Chondrocyte (in vitro differentiated cells): ENCODE data around the gene PTPN7. TPM values are rescaled to one million over a fixed set of nuclear protein-coding genes. Genes with fewer than 3 reads are reported as not detected.

Source experiments
- DNase-seq: peaks from one replicate; pipeline ENCODE4 v3.0.0; 2021; ENCODE audit warnings: mixed read lengths, low spot score
- H3K27ac Mint-ChIP-seq: one replicate; pipeline ENCODE4 v1.8.0; 2021; ENCODE audit warnings: mild to moderate bottlenecking, moderate library complexity, mixed read lengths; ENCODE audit not compliant: unreplicated experiment
- H3K27me3 Mint-ChIP-seq: 2 replicates; pipeline ENCODE4 v1.8.0; 2021; ENCODE audit warnings: low read depth, mixed read lengths
- H3K36me3 Mint-ChIP-seq: 2 replicates; pipeline ENCODE4 v1.8.0; 2021; ENCODE audit warnings: low read depth, mixed read lengths
- H3K4me1 Mint-ChIP-seq: 2 replicates; pipeline ENCODE4 v1.8.0; 2021; ENCODE audit warnings: low read depth, mild to moderate bottlenecking, mixed read lengths
- H3K4me3 Mint-ChIP-seq: one replicate; pipeline ENCODE4 v1.8.0; 2021; ENCODE audit warnings: mild to moderate bottlenecking, moderate library complexity, mixed read lengths; ENCODE audit not compliant: unreplicated experiment
- H3K9me3 Mint-ChIP-seq: 2 replicates; pipeline ENCODE4 v1.8.0; 2021; ENCODE audit warnings: low read depth, mixed read lengths
- total RNA-seq: library from RNA; stranded (reverse); gene quantifications from 3 replicates; pipeline ENCODE4 v1.2.1, GENCODE V29; 2021
- TF ChIP-seq, protein P1 (sequence below): fragments of 200-600 bp; sonication (generic); IDR thresholded peaks from 2 replicates; pipeline ENCODE4 v1.5.0; 2021; ENCODE audit warnings: antibody characterized with exemption, mild to moderate bottlenecking, moderate library complexity

PTPN7 gene
- total RNA-seq, 1 donor from 2014 or later: not detected

DNA sequence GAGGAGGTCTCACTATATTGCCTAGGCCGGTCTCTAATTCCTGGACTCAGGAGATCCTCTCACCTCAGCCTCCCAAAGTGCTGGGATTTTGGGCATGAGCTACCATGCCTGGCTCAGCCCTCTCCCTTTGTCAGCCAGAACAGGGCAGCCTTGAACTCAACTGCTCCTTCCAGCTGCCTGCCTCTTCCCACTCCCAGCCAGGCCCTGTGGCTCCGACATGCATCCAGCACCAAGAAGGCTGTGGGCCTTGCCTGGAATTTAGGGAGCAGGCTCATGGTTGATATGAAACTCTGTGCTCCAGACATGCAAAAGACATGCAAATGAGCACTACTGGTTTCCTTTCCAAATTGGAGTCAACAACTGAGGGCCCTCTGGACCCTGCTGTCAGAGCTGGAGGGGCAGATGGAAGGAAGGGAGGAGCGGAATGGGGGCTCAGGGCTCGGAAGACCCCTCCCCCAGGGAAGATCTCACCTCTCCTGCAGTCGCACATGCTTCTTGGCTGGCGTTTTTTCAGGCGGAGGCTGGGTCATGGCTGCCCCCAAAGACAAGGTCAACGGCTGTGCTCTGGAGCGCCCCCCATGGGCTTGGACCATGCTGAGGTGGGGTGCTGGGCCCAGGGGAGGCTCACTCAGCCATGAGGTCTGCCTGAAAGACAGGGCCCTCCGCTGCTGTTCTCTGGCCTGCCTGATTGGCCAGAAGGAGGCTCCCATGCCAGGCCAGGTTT, 1.4 kb downstream of the PTPN7 start:
- no peaks in the 10 kb centered on the region for H3K36me3 Mint-ChIP-seq
- H3K27me3 Mint-ChIP-seq: peaks cover 4% of the 10 kb centered on the region
- TF ChIP-seq, protein P1, sequence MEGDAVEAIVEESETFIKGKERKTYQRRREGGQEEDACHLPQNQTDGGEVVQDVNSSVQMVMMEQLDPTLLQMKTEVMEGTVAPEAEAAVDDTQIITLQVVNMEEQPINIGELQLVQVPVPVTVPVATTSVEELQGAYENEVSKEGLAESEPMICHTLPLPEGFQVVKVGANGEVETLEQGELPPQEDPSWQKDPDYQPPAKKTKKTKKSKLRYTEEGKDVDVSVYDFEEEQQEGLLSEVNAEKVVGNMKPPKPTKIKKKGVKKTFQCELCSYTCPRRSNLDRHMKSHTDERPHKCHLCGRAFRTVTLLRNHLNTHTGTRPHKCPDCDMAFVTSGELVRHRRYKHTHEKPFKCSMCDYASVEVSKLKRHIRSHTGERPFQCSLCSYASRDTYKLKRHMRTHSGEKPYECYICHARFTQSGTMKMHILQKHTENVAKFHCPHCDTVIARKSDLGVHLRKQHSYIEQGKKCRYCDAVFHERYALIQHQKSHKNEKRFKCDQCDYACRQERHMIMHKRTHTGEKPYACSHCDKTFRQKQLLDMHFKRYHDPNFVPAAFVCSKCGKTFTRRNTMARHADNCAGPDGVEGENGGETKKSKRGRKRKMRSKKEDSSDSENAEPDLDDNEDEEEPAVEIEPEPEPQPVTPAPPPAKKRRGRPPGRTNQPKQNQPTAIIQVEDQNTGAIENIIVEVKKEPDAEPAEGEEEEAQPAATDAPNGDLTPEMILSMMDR: peak; percentile 9
- peaks cover 16% of the 10 kb centered on the region for H3K4me1 Mint-ChIP-seq
- no peaks in the 10 kb centered on the region for H3K9me3 Mint-ChIP-seq
- no peak overlapping the region for H3K27ac Mint-ChIP-seq
- no peak for DNase-seq
- H3K4me3 Mint-ChIP-seq: no peak overlapping the region

DNA sequence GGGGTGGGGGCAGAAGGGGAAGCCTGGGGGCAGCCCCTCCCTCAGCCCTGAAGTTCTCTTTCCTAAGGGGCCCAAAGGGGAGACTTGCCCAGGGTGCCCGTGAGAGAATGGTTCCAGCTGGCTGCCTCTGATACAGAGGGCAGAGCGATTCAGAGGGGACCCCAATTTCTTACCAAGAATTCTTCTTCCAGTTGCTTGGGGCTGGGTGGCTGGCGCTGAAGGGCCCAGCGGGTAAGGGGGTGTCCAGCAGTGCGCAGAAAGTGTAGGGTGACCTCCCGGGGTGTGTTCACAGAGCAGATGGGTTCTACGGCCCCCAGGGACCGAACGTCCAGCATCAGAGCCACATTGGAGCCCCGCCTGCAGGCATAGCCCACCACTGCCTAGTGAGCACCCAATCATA, 2.5 kb downstream of the PTPN7 start:
- DNase-seq: no peak
- H3K4me3 Mint-ChIP-seq: no peak overlapping the region
- TF ChIP-seq, protein P1: no peak
- H3K27ac Mint-ChIP-seq: no peak overlapping the region
- H3K36me3 Mint-ChIP-seq: no peaks in the 10 kb centered on the region
- H3K9me3 Mint-ChIP-seq: no peaks in the 10 kb centered on the region
- peaks cover 16% of the 10 kb centered on the region for H3K4me1 Mint-ChIP-seq
- H3K27me3 Mint-ChIP-seq: peaks cover 4% of the 10 kb centered on the region

DNA sequence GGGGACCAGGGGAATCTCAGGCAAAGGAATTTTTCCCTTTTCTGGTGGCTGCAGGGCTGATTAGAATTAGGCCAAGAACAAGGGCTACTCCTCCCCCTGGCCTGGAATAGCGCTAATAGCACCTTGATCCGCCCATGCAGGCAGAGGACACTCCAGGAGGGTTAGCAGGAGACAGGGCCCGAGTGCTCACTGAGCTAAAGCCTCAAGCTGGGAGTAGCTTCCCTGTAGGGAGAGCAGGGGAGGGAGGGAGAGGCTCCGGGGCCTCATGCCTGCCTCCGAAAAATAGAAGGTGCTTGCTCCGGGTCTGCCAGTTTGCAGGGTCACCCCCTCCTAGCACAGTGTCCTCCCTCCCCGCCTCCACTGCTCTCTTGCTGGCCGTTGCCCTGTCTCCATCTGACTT, 3.8 kb downstream of the PTPN7 start:
- Mint-ChIP-seq H3K27ac (no peak overlapping the region), H3K36me3 (no peaks in the 10 kb centered on the region), H3K9me3 (no peaks in the 10 kb centered on the region), H3K27me3 (no peaks in the 10 kb centered on the region), H3K4me1 (peaks cover 16% of the 10 kb centered on the region), H3K4me3 (no peak overlapping the region)
- no peak for DNase-seq
- TF ChIP-seq, protein P1: no peak

DNA sequence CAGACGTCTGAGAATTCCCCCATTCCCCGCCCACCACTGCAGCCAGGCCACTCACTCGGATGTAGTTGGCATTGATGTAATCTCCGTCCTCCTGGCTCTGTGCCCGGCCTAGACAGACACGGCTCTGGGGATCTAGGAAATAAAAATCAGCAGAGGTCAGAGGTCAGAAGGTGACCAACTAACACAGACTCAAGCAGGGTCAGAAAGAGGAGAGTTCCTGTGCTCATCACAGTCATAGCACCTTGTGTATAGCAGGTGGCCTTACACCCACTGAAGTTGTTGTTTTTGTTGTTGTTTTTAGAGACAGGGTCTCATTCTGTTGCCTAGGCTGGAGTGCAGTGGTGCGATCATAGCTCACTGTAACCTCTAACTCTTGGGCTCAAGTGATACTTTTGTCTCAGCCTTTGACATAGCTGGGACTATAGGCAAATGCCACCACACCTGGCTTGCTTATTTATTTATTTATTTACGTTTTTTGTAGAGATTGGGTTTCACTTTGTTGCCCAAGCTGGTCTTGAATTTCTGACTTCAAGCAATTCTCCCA, 4.9 kb downstream of the PTPN7 start:
- H3K4me3 Mint-ChIP-seq: no peak overlapping the region
- peaks cover 12% of the 10 kb centered on the region for H3K4me1 Mint-ChIP-seq
- H3K36me3 Mint-ChIP-seq: no peaks in the 10 kb centered on the region
- H3K9me3 Mint-ChIP-seq: no peaks in the 10 kb centered on the region
- no peaks in the 10 kb centered on the region for H3K27me3 Mint-ChIP-seq
- H3K27ac Mint-ChIP-seq: no peak overlapping the region
- DNase-seq: no peak
- TF ChIP-seq, protein P1: no peak

DNA sequence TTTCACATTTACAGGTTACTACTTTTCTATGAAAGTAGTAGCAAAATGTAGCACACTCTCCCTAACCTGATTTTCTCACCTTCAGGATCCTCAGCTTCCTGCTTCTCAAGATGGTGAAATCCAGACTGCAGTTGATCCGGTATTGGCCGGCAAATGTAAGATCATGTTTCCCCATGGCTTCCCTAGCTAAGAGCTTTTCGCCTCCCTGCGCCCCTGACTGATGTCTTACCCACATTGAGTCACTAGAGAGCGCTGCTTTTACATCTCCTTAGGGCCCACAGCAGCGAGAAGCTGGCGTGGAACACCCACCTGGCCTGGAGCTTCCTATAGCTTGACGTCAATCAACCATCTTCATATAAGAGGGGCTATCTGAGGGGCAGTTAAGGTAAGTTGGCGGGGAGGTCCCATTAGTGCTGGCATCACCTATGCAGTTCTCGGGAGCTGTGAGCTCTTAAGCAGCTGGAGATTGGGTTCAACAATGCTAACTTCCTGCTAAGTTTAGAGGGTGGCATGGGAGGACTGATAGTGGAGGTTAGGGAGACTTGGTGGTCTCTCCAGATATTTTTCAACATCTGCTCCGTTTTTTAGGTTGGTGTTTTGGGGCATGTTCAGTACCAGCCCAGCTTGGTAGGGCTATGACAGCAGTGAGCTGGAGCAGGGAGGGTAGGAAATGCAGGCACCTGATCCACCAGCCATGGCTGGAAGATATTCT, 5.5 kb downstream of the PTPN7 start:
- Mint-ChIP-seq H3K27ac (no peak overlapping the region), H3K36me3 (no peaks in the 10 kb centered on the region), H3K9me3 (no peaks in the 10 kb centered on the region), H3K4me3 (no peak overlapping the region), H3K4me1 (peaks cover 12% of the 10 kb centered on the region), H3K27me3 (no peaks in the 10 kb centered on the region)
- TF ChIP-seq, protein P1: peak; percentile 73
- no peak for DNase-seq
